ENCODE results near the gene ACER1.

The ACER1 gene

DNA sequence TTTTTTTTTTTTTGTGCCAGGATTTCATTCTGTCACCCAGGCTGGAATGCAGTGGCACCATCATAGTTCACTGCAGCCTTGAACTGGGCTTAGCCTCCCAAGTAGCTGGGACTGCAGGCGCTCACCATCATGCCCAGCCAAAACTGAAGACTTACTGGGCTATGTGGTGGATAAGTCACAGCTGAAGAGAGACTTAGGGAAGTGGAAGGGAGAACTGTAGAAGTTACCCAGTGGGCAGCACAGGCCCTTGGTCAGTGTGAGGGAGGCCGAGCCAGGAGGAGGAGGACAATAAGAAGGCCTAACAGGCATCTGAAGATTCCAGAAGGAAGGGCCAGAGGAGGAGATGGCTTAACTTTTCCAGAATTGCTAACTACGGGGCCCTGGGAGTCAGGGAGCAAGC, 46.3 kb upstream of the ACER1 start:
- DNase-seq (no peak), ATAC-seq (ENCODE audit: insufficient read depth, low read depth) (no peak)
- Histone ChIP-seq H3K27ac (ENCODE audit: low read length) (no peak overlapping the region), H3K4me1 (ENCODE audit: insufficient read depth, low read length) (no peaks in the 10 kb centered on the region), H3K9ac (ENCODE audit: low read depth, low read length) (no peak overlapping the region), H3K9me3 (ENCODE audit: insufficient read depth, low read length, severe bottlenecking) (no peaks in the 10 kb centered on the region), H3K4me3 (ENCODE audit: low read depth in 1 of 2, low read length in 2 of 2) (no peak overlapping the region), H2AFZ (ENCODE audit: low read depth, low read length) (no peak overlapping the region), H3K27me3 (ENCODE audit: insufficient read depth, low read length, poor library complexity) (no peaks in the 10 kb centered on the region), H3K4me2 (ENCODE audit: insufficient read depth, low read length) (no peak overlapping the region), H3K79me2 (ENCODE audit: insufficient read depth, low read length) (no peaks in the 10 kb centered on the region), H4K20me1 (ENCODE audit: insufficient read depth, low read length) (no peaks in the 10 kb centered on the region; the same call in 1 of the 2 replicates), H3K36me3 (ENCODE audit: insufficient read depth, low read length) (peaks cover 68% of the 10 kb centered on the region)
- TF ChIP-seq, protein P1, sequence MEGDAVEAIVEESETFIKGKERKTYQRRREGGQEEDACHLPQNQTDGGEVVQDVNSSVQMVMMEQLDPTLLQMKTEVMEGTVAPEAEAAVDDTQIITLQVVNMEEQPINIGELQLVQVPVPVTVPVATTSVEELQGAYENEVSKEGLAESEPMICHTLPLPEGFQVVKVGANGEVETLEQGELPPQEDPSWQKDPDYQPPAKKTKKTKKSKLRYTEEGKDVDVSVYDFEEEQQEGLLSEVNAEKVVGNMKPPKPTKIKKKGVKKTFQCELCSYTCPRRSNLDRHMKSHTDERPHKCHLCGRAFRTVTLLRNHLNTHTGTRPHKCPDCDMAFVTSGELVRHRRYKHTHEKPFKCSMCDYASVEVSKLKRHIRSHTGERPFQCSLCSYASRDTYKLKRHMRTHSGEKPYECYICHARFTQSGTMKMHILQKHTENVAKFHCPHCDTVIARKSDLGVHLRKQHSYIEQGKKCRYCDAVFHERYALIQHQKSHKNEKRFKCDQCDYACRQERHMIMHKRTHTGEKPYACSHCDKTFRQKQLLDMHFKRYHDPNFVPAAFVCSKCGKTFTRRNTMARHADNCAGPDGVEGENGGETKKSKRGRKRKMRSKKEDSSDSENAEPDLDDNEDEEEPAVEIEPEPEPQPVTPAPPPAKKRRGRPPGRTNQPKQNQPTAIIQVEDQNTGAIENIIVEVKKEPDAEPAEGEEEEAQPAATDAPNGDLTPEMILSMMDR (IDR thresholded peaks at IDR 0.05; ENCODE audit: borderline replicate concordance, extremely low read depth, low read length, poor library complexity, severe bottlenecking), result no peak
- no peak for TF ChIP-seq EZH2 (IDR thresholded peaks at IDR 0.05; ENCODE audit: borderline replicate concordance, low read depth, low read length, severe bottlenecking)

DNA sequence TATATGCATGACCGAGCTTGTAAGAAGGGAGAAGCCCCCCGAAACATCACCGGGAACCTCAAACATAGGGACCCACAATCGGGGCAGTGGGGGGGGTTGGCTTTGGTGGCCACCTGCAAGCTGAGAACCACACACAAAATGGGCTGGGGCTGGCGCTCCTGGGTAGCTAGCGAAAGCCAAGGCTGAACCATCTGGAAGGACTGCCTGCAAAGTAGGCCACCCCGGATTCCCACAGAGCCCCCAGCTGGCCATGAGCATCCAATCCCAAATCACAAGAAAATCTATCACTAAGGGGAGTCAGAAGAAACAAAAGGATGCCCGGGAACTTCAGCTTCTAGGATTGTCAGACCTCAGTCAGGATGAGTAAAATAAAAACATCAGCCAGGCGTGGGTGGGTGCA, 45.1 kb upstream of the ACER1 start:
- Histone ChIP-seq H3K27ac (ENCODE audit: low read length) (no peak overlapping the region), H3K4me2 (ENCODE audit: insufficient read depth, low read length) (no peak overlapping the region), H3K27me3 (ENCODE audit: insufficient read depth, low read length, poor library complexity) (no peaks in the 10 kb centered on the region), H3K9ac (ENCODE audit: low read depth, low read length) (no peak overlapping the region), H3K4me1 (ENCODE audit: insufficient read depth, low read length) (peaks cover 11% of the 10 kb centered on the region), H3K4me3 (ENCODE audit: low read depth in 1 of 2, low read length in 2 of 2) (no peak overlapping the region), H3K36me3 (ENCODE audit: insufficient read depth, low read length) (peaks cover 60% of the 10 kb centered on the region), H3K79me2 (ENCODE audit: insufficient read depth, low read length) (peaks cover 9% of the 10 kb centered on the region; the same call in 1 of the 2 replicates), H3K9me3 (ENCODE audit: insufficient read depth, low read length, severe bottlenecking) (no peaks in the 10 kb centered on the region), H2AFZ (ENCODE audit: low read depth, low read length) (no peak overlapping the region), H4K20me1 (ENCODE audit: insufficient read depth, low read length) (no peaks in the 10 kb centered on the region; the same call in 1 of the 2 replicates)
- TF ChIP-seq EZH2 (IDR thresholded peaks at IDR 0.05; ENCODE audit: borderline replicate concordance, low read depth, low read length, severe bottlenecking), result no peak
- TF ChIP-seq, protein P1 (IDR thresholded peaks at IDR 0.05; ENCODE audit: borderline replicate concordance, extremely low read depth, low read length, poor library complexity, severe bottlenecking), result no peak
- no peak for ATAC-seq (ENCODE audit: insufficient read depth, low read depth)
- DNase-seq, result no peak

DNA sequence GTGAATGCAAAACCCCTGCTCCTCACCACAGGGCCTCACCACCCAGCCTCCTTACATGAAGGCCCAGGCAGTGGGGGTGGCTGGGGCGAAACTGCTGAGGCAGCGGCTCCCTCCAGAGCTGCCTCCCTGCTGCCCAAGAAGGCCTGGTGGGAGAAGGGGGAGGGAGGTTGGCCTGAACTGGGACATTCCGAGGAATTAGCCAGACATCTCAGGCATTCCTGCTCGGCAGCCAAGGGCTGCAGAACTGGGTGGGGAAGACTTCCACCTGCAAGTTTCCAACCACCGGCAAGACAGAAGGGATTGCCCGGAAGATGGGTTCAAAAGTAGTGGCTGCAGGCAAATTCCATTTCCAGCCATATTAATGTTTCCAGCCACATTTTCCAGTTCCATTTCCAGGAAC, 44.6 kb upstream of the ACER1 start:
- no peak for ATAC-seq (ENCODE audit: insufficient read depth, low read depth)
- Histone ChIP-seq H4K20me1 (ENCODE audit: insufficient read depth, low read length) (no peaks in the 10 kb centered on the region; the same call in 1 of the 2 replicates), H3K9me3 (ENCODE audit: insufficient read depth, low read length, severe bottlenecking) (no peaks in the 10 kb centered on the region), H3K4me2 (ENCODE audit: insufficient read depth, low read length) (no peak overlapping the region), H3K79me2 (ENCODE audit: insufficient read depth, low read length) (peaks cover 9% of the 10 kb centered on the region; the same call in 1 of the 2 replicates), H3K27ac (ENCODE audit: low read length) (no peak overlapping the region), H2AFZ (ENCODE audit: low read depth, low read length) (no peak overlapping the region), H3K4me1 (ENCODE audit: insufficient read depth, low read length) (peaks cover 11% of the 10 kb centered on the region), H3K9ac (ENCODE audit: low read depth, low read length) (no peak overlapping the region), H3K27me3 (ENCODE audit: insufficient read depth, low read length, poor library complexity) (no peaks in the 10 kb centered on the region), H3K36me3 (ENCODE audit: insufficient read depth, low read length) (peaks cover 56% of the 10 kb centered on the region), H3K4me3 (ENCODE audit: low read depth in 1 of 2, low read length in 2 of 2) (no peak overlapping the region)
- no peak for TF ChIP-seq EZH2 (IDR thresholded peaks at IDR 0.05; ENCODE audit: borderline replicate concordance, low read depth, low read length, severe bottlenecking)
- TF ChIP-seq, protein P1 (IDR thresholded peaks at IDR 0.05; ENCODE audit: borderline replicate concordance, extremely low read depth, low read length, poor library complexity, severe bottlenecking), result no peak
- DNase-seq, result no peak

Measured in DND-41 (cell line).